ENCODE measurements around the gene GPC3.

DNA sequence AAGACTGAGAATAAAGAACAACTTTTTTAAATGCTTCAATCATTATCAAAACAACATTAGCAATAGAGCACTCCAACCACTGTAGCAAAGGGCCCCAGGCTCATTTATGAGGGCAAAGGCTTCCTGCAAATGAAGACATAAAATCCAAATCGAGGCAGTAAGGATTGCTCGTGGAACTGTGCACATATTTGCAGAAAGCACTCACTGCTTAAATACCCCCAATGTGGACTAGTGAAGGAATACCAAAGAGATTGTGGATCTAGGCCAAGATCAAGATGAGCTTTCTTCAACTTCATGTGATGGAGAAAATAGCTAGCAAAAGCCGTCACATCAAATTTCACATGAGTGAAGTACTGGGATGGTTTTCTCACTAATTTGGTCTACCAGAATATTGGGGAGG lies 35.2 kb downstream of the GPC3 start:
- TF ChIP-seq, protein P1, sequence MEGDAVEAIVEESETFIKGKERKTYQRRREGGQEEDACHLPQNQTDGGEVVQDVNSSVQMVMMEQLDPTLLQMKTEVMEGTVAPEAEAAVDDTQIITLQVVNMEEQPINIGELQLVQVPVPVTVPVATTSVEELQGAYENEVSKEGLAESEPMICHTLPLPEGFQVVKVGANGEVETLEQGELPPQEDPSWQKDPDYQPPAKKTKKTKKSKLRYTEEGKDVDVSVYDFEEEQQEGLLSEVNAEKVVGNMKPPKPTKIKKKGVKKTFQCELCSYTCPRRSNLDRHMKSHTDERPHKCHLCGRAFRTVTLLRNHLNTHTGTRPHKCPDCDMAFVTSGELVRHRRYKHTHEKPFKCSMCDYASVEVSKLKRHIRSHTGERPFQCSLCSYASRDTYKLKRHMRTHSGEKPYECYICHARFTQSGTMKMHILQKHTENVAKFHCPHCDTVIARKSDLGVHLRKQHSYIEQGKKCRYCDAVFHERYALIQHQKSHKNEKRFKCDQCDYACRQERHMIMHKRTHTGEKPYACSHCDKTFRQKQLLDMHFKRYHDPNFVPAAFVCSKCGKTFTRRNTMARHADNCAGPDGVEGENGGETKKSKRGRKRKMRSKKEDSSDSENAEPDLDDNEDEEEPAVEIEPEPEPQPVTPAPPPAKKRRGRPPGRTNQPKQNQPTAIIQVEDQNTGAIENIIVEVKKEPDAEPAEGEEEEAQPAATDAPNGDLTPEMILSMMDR (conservative IDR thresholded peaks at IDR 0.05) = no peak
- TF ChIP-seq ZFX (IDR thresholded peaks at IDR 0.05) = no peak

Measured in C4-2B (cell line).